ENCODE measurements around the gene PRKN. TPM values are rescaled to one million over a fixed set of nuclear protein-coding genes. Genes with fewer than 3 reads are reported as not detected.

PRKN gene
- total RNA-seq, 4 donors from 2014 or later, result 4.5 to 12.3 (median 9.0) TPM

- DNase-seq, result no peak
- TF ChIP-seq CTCF (IDR thresholded peaks at IDR 0.05) (no peak), POLR2A (IDR thresholded peaks at IDR 0.05) (no peak)
- Histone ChIP-seq H3K4me3 (no peak overlapping the region), H3K4me1 (no peaks in the 10 kb centered on the region), H3K27ac (no peak overlapping the region), H3K9me3 (no peaks in the 10 kb centered on the region), H3K36me3 (no peaks in the 10 kb centered on the region), H3K27me3 (no peaks in the 10 kb centered on the region)
- WGBS, 2 donors (ENCODE audit: low coverage in 1 of 2), result 61 to 67% methylated on average over 1 to 7 of the region's 7 CpGs
- intact Hi-C loops (cut with DNase I; ENCODE audit: low total_unique reads), result no loop called here
- in situ Hi-C loops (cut with MboI; ENCODE audit: low pct_ligation_motif_present in 1 of 4, low pct_unique_long_range_greater_than_20kb in 1 of 4, low sequenced_read_pairs in 3 of 4), result no loop called here
Measured at GRCh38 chr6:161798844-161799394, 928.6 kb downstream of the PRKN start.

DNA sequence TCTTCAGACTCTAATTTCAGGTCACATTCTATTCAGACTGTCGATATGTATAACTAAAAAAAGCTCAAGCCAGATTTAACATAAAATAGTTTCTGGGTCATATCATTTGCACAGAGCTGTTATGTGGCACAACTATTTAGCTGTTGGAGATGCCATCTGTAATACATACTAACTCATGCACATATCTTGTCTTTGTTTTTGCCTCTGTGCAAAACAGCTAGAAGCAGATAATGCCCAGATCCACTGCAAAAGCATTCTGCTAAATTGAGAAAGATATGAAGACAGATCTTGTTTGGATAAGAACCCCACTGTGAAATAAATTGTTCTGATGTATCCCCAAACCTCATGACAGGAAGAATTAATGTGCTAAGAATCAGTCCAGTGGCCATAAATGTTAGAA, 930.9 kb downstream of the PRKN start:
- Histone ChIP-seq H3K4me3 (no peak overlapping the region), H3K36me3 (no peaks in the 10 kb centered on the region), H3K4me1 (no peaks in the 10 kb centered on the region), H3K27ac (no peak overlapping the region), H3K27me3 (no peaks in the 10 kb centered on the region), H3K9me3 (no peaks in the 10 kb centered on the region)
- in situ Hi-C loops (cut with MboI; ENCODE audit: low pct_ligation_motif_present in 1 of 4, low pct_unique_long_range_greater_than_20kb in 1 of 4, low sequenced_read_pairs in 3 of 4) (no loop called here), intact Hi-C loops (cut with DNase I; ENCODE audit: low total_unique reads) (no loop called here)
- TF ChIP-seq EP300 (IDR thresholded peaks at IDR 0.05; ENCODE audit: low read depth) (no peak), POLR2A (IDR thresholded peaks at IDR 0.05) (no peak), CTCF (IDR thresholded peaks at IDR 0.05) (no peak), POLR2AphosphoS5 (IDR thresholded peaks at IDR 0.05) (no peak)
- WGBS, 2 donors (ENCODE audit: low coverage in 1 of 2), result 50 to 51% methylated on average over 1 of the region's 1 CpG
- no peak for DNase-seq

DNA sequence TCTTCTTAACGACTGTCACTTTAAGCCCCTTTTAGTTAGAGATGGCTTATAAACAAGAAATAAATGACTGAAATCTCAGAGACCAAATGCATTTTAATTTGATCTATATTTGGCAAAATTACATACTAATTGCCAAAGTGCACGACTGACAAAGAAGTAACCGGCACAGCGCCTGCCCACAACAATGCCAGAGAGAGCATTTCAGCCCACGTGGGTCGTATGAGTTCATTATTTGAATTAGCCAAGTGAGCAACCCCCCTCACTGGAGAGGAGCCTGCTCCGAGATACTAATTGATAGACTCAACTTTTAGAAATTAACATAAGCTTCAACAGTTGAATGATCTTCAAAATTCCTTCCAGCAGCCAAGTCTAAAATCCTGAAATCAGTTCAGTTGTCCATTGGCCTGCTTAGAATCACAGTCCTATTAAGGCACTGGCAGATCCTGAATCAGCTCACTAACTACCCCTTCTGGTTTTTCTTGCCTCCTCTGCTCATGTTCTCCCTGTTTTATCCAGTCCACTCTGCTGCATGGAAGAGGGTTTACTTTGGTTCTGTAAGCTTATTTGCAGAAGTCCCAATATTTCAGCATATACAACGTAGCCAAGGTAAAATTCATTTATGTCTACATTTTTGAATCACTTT, 934.6 kb downstream of the PRKN start:
- no peaks in the 10 kb centered on the region for H3K4me1 ChIP-seq
- 65% methylated on average over 8 of the region's 8 CpGs for WGBS, 2 donors (ENCODE audit: low coverage in 1 of 2)
- no peak overlapping the region for H3K4me3 ChIP-seq
- no peak for TF ChIP-seq EP300 (IDR thresholded peaks at IDR 0.05; ENCODE audit: low read depth)
- no peak for TF ChIP-seq POLR2AphosphoS5 (IDR thresholded peaks at IDR 0.05)
- TF ChIP-seq POLR2A (IDR thresholded peaks at IDR 0.05), result no peak
- TF ChIP-seq CTCF (IDR thresholded peaks at IDR 0.05), result no peak
- H3K27ac ChIP-seq, result no peak overlapping the region
- H3K36me3 ChIP-seq, result no peaks in the 10 kb centered on the region
- no peaks in the 10 kb centered on the region for H3K9me3 ChIP-seq
- H3K27me3 ChIP-seq, result no peaks in the 10 kb centered on the region
- no peak for DNase-seq
- intact Hi-C loops (cut with DNase I; ENCODE audit: low total_unique reads) (no loop called here), in situ Hi-C loops (cut with MboI; ENCODE audit: low pct_ligation_motif_present in 1 of 4, low pct_unique_long_range_greater_than_20kb in 1 of 4, low sequenced_read_pairs in 3 of 4) (no loop called here)

- Histone ChIP-seq H3K9me3 (no peaks in the 10 kb centered on the region), H3K4me1 (no peaks in the 10 kb centered on the region), H3K27me3 (no peaks in the 10 kb centered on the region), H3K27ac (no peak overlapping the region), H3K36me3 (no peaks in the 10 kb centered on the region), H3K4me3 (no peak overlapping the region)
- 81 to 90% methylated on average over 3 to 4 of the region's 4 CpGs for WGBS, 2 donors (ENCODE audit: low coverage in 1 of 2)
- DNase-seq, result no peak
- in situ Hi-C loops (cut with MboI; ENCODE audit: low pct_ligation_motif_present in 1 of 4, low pct_unique_long_range_greater_than_20kb in 1 of 4, low sequenced_read_pairs in 3 of 4), result no loop called here
- TF ChIP-seq EP300 (IDR thresholded peaks at IDR 0.05; ENCODE audit: low read depth), result no peak
- TF ChIP-seq POLR2AphosphoS5 (IDR thresholded peaks at IDR 0.05), result no peak
- no peak for TF ChIP-seq POLR2A (IDR thresholded peaks at IDR 0.05)
- TF ChIP-seq CTCF (IDR thresholded peaks at IDR 0.05), result no peak
- intact Hi-C loops (cut with DNase I; ENCODE audit: low total_unique reads), result no loop called here
Measured at GRCh38 chr6:161788531-161788930, 939.0 kb downstream of the PRKN start.
